Breast epithelium (tissue), 3 donors: ENCODE results near the gene PSD.

Experiments
- CTCF ChIP-seq, 3 donors: fragments of 450-650 bp; IDR thresholded peaks; one replicate each; pipeline ENCODE4 v1.5.1; 2016 to 2017; ENCODE audit warnings: antibody characterized with exemption in 3 of 3, mild to moderate bottlenecking in 3 of 3, moderate library complexity in 3 of 3
- POLR2A ChIP-seq: fragments of 450-650 bp; IDR thresholded peaks from one replicate; pipeline ENCODE4 v1.6.1; 2016; ENCODE audit warnings: antibody characterized with exemption, mild to moderate bottlenecking, moderate library complexity

GRCh38 chr10:102435133-102435497 is 16.5 kb upstream of the PSD start:
- TF ChIP-seq POLR2A (no peak), CTCF (IDR thresholded peaks at IDR 0.05) (no peak)
